ENCODE data around the gene LPIN1.

DNA sequence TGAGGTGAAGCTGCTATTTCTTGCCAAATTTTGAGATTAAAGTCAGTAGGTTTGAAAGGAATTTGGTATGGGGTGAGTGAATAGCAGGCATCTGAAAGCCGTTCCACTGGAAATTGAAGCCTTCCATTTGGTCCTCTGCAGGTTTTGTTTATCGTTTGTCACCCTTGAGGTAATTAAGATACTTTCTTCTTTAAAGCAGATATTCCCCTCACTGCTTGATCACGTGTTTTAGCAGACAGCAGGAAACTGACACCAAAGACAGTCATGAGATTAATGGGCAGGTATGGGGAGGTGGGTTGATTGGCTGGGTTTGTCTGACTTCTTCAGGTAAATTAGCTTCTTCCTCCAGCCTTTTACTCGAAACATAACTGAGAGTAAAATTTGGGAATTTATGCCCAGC, 10.7 kb downstream of the LPIN1 start:
- TF ChIP-seq, protein P1, sequence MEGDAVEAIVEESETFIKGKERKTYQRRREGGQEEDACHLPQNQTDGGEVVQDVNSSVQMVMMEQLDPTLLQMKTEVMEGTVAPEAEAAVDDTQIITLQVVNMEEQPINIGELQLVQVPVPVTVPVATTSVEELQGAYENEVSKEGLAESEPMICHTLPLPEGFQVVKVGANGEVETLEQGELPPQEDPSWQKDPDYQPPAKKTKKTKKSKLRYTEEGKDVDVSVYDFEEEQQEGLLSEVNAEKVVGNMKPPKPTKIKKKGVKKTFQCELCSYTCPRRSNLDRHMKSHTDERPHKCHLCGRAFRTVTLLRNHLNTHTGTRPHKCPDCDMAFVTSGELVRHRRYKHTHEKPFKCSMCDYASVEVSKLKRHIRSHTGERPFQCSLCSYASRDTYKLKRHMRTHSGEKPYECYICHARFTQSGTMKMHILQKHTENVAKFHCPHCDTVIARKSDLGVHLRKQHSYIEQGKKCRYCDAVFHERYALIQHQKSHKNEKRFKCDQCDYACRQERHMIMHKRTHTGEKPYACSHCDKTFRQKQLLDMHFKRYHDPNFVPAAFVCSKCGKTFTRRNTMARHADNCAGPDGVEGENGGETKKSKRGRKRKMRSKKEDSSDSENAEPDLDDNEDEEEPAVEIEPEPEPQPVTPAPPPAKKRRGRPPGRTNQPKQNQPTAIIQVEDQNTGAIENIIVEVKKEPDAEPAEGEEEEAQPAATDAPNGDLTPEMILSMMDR (IDR thresholded peaks at IDR 0.05): no peak
- no peak for TF ChIP-seq EZH2 (IDR thresholded peaks at IDR 0.05; ENCODE audit: borderline replicate concordance, insufficient read depth, low read depth, low read length, poor library complexity, severe bottlenecking)

All from B cell (primary cell).